SIG-M5 treated with dmso at 0.1 percent for 504 hours (cell line): ENCODE measurements around the gene RAE1.

Experiments
- DNase-seq: peaks from one replicate; lab custom pipeline; 2025; ENCODE audit not compliant: unreplicated experiment; lab: John Stamatoyannopoulos, UW

The RAE1 gene

GRCh38 chr20:57398901-57399535, 48.0 kb downstream of the RAE1 start:
- no peak for DNase-seq

- DNase-seq = no peak
Measured at GRCh38 chr20:57399587-57400155, 48.6 kb downstream of the RAE1 start.

- DNase-seq = no peak
Measured at GRCh38 chr20:57400231-57400701, 49.2 kb downstream of the RAE1 start.

- no peak for DNase-seq
Measured at GRCh38 chr20:57400821-57401564, 49.9 kb downstream of the RAE1 start.

- no peak for DNase-seq
Measured at GRCh38 chr20:57401565-57401918, 50.5 kb downstream of the RAE1 start.

- no peak for DNase-seq
Measured at GRCh38 chr20:57402206-57403125, 51.4 kb downstream of the RAE1 start.

- peak; percentile 38 for DNase-seq
Measured at GRCh38 chr20:57403216-57403615, 52.2 kb downstream of the RAE1 start.

- DNase-seq = no peak
Measured at GRCh38 chr20:57404006-57404405, 53.0 kb downstream of the RAE1 start.

GRCh38 chr20:57404419-57405072, 53.5 kb downstream of the RAE1 start:
- DNase-seq = no peak

- no peak for DNase-seq
Measured at GRCh38 chr20:57405236-57406016, 54.4 kb downstream of the RAE1 start.

- DNase-seq = no peak
Measured at GRCh38 chr20:57407541-57407956, 56.5 kb downstream of the RAE1 start.

- DNase-seq = no peak
Measured at GRCh38 chr20:57408131-57408530, 57.1 kb downstream of the RAE1 start.

- DNase-seq = no peak
Measured at GRCh38 chr20:57408536-57409233, 57.6 kb downstream of the RAE1 start.

GRCh38 chr20:57409316-57409671, 58.2 kb downstream of the RAE1 start:
- no peak for DNase-seq

- DNase-seq = no peak
Measured at GRCh38 chr20:57409672-57410397, 58.8 kb downstream of the RAE1 start.

GRCh38 chr20:57410398-57410920, 59.4 kb downstream of the RAE1 start:
- no peak for DNase-seq

GRCh38 chr20:57410924-57411323, 59.9 kb downstream of the RAE1 start:
- no peak for DNase-seq
